A204.1 (cell line): Measurements from ENCODE around the gene ADO.

Experiments
- FAIRE-seq: peaks from 2 replicates; lab custom pipeline; 2012; peaks lifted over from hg19 to GRCh38; lab: Jason Lieb, UNC

Gene ADO

DNA sequence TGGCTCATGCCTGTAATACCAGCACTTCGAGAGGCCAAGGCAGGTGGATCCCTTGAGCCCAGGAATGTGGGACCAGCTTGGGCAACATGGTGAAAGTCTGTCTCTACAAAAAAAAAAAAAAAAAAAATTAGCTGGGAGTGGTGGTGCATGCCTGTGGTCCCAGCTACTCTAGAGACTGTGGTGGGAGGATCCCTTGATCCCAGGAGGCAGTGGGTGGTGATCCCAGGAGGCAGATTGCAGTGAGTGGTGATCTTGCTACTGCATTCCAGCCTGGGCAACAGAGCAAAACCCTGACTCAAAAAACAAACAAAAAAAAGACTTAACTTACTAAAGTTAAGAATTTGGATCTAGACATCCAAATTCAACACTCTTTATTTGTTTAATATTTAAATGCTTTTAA lies 10.2 kb upstream of the ADO start:
- FAIRE-seq = no peak

DNA sequence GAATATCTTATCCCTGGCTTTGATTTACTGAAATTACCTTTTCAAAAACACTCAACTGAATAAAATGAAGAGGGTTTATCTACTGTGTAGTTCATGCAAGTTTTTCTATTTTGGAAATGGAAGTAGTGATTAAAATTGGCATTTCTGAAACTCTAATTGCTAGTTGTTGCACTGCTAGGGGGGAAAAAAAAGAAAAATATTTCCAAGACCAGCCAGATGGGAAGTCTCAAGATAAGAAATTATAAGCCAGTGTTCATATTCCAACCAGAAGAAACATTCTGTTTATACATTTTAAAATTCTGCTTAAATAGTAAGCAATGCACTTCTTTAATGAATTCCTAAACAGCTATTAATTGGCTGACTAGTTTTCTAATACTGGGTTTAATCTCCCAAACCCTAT lies 9.4 kb upstream of the ADO start:
- FAIRE-seq = no peak

DNA sequence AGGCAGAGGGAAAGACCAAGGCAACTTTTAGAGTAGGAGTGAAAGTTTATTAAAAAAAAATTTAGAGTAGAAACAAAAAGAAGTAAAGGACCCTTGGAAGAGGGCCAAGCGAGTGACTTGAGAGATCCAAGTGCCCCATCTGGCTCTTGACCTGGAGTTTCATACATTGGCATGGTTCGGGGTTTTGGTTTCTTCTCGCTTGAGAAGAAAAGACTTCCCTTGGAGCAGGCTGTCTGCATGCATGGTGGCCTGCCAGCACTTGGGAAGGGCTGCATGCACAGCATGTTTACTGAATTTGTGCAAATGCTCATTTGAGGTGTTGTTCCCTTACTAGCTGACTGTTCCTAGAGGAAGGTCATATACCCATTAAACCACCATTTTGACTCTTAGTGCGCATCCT lies 8.8 kb upstream of the ADO start:
- no peak for FAIRE-seq

DNA sequence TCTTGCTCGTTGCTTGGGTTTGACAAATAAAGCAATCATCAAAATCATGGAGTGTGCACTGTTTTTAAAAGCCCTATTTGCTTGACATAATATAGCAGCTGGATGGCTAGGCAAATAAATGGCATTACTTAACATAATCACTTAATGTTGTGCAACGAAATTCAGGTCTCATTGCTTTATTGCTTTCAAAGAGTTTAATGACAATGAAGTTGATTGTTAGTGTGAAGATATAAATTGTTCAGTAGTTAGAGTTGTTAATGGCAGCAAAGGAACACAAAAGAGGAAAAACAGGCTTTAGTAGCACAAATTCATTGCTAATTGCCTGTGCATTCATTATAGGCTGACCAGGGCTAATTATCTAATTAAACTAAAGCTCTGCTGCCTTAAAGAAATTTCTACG lies 7.6 kb upstream of the ADO start:
- no peak for FAIRE-seq

DNA sequence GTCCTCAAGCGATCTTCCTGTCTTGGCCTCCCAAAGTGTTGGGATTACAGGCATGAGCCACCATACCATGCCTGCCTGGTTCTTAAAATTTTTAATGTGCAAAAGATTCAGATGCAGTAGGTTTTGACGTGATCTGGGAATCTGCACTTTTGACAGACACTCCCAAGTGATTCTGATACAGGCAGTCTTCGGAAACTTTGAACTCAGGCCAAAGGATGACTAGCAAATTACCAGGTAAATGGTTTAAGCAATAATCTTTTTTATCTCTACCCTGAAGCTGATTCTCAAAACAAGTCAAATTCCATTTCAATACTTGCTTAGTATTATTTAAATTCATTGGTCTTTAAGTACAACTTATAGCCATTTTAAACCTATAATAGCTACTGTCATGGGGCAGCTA lies 2.6 kb upstream of the ADO start:
- FAIRE-seq = no peak

DNA sequence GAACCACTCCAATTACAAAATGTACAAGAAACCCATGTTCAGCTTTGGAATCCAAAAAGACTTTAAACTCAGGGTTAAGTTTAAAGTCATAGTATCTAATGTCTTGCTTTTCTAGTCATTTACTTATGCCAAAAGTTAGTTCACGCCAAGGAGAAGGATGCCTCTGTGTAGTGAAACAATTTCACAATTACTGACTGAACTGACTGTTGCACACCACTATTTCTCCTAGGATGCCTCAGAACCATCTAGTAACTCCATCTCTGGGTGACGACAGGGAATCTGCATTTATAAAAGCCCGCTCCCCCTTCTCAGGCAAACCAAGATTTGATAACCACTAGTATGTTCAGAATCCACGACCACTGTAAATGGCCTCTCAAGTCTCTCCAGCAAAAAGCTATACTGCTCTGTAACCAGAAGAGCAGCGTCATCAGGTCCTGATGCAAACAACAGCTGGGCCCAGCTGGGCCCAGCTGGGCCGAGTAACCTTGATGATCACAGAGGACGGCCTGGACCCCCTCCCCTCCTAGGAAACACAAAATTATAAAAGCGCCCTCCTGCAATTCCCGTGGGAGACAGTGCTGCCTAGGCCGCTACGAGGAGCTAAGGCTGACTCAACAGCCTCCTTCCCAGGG lies 680 bp upstream of the ADO start:
- no peak for FAIRE-seq

DNA sequence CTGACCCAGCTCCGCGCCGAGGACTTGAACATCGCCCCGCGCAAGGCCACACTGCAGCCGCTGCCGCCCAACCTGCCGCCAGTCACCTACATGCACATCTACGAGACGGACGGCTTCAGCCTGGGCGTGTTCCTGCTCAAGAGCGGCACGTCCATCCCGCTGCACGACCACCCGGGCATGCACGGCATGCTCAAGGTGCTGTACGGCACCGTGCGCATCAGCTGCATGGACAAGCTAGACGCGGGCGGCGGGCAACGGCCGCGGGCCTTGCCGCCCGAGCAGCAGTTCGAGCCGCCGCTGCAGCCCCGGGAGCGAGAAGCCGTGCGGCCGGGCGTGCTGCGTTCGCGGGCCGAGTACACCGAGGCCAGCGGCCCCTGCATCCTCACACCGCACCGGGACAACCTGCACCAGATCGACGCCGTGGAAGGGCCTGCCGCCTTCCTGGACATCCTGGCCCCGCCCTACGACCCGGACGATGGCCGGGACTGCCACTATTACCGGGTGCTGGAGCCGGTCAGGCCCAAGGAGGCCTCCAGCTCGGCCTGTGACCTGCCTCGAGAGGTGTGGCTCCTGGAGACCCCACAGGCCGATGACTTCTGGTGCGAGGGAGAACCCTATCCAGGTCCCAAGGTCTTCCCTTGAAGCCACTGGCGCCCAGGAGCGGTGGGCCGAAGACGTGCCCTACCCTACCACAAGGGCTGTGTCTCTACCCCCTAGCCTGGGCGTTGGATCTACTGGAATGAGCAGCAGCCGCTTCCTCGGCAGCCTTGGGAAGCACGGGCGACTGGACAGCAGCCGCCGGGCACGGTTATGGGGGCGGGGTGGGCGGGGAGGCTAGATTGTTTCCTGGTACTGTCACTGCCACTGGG lies 945 bp downstream of the ADO start:
- no peak for FAIRE-seq

DNA sequence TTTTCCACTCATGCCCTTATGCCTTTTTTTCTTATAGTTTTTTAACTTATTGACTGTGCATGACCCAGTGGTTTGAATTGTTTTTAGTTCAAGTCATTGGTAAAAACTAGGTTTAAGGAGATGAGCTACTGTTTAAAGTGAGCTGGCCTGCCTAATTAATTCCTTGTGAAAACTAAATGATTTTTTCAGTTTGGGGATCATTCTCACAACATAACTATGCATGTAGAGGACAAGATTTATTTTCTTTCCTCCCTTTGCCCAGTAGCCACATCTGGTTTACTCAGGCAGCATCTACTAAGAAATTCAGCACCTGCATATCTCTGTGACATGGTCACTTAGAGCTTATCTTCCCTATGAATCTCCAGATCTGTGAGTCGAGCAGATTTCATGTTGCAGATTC lies 1.7 kb downstream of the ADO start:
- FAIRE-seq = no peak

DNA sequence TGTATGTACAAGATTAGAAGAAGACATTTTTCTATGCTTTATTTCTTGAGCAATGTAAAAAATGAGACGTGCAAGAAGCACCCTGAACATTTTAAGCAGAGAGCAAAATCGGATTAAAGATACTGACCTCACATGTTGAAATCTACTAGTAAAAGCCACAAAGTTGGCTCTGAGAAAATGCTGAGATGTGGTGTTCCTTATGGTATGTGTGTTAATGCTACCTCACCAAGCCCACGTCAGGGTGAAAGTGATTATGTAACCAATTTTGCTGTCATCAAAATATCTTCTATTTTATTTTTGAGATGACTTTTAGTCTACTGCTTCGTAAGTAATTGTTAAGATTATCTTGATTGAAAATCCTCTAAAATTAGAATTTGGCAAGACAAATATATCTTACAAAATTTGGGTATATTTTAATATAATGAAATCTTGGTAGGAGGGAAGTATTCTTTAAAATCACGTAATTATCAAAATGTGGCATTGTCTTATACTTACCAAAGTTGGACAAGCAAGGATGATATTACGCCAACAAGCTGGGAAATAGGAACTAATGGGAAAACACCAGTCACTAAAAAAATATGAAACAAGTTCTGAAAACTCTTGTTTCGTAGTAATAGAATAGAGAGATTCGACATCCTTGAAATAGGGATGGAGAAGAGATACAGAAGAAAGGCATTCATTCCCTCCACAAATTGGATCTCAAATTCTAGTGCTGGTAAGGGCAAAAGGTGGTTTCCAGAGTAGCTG lies 5.8 kb downstream of the ADO start:
- FAIRE-seq = no peak

DNA sequence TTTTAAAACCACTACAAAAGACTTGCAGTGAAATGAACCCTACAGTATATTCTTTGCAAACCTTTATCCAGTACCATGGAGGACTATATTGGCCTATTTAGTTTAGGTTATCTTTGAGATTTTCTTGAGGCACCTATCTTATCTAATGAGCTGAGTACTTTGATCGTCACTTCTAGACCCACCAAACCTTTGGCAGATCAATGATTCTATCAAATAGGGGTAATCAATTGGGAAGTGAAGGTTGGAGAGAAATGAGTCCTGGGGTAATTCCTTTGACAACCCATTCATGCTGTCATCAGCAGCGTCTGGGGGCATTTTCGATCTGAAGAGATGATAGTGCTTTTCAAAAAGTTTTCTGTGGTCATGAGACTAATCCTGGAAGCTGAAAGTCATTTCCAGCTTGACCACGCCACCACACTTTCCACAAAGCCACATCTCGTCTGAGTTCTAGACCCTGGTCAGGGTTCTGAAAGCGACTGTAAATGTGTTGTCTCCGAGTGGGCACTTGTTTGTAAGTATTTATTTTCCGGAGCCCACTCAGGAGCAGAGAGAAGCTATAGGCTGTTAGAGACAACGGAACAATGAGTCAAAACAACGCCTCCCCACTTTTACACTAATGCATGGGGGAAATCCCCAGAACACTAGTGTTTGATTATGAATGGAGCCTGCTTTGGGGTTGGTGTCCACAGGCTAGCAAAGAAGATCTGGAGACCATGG lies 6.8 kb downstream of the ADO start:
- no peak for FAIRE-seq

DNA sequence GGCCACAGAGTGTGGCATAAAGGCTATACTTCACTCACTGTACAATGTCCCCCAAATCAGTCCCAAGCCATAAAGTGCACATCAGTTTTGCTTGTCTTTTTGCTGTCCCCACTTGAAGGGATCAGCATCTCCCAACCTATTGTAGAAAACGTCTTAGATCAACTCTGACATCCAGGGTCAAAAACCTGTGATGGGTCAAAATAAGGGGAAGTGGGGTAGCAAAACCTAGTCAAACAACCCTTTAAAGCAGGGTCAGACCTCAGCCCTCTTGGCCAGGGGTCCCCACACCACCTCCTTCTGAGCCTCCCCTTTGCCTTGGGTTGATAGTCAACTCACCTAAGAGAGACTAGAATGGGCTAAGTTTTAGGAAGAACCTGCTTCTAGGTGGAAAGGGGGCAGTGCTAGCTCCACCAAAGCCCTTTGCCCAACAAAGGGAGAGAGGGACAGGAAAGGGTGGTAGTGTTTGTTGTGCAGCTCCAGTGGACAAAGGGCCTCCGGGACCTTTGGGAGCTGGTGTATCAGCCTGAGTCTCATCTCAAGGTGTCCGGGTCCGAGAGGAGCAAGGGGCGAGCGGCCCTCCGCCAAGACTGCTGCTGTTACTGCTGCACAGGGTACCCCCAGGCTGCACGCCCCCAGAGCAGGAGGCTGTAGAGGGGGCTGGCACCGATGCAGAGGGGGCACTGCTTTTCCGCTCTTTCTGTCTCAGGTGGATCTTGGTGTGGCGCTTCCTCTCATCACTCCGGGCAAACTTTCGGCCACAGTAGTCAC lies 8.3 kb downstream of the ADO start:
- FAIRE-seq = no peak

DNA sequence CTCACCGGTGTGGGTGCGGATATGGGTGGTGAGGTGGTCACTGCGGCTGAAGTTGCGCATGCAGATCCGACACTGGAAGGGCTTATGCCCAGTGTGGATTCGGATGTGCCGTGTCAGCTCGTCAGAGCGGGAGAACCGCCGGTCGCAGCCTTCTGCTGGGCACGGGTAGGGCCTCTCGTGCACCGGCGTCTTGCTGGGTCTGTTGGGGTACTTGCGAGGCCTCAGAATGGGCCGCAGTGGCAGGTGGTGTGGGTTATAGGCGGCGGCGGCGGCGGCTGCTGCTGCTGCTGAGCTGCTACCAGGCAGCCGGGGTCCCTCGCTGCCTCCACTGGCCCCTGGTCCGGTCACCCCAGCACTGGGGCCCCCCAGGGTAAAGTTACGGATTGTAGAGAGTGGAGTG lies 8.9 kb downstream of the ADO start:
- no peak for FAIRE-seq

DNA sequence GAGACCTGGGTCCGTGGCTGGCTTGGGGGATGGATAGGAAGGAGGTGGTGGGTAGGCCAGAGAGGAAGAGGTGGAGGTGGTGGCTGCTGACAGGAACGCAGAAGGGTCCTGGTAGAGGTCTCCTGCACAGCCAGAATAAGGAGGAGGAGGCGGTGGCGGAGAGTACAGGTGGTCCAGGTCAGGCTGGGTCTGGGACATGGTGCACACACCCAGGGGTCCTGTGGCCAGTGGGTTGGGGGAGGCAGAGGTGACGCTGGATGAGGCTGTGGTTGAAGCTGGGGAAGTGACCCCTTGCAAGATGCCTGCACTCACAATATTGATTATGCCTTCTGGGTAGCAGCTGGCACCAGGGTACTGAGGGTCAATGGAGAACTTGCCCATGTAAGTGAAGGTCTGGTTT lies 9.5 kb downstream of the ADO start:
- no peak for FAIRE-seq

DNA sequence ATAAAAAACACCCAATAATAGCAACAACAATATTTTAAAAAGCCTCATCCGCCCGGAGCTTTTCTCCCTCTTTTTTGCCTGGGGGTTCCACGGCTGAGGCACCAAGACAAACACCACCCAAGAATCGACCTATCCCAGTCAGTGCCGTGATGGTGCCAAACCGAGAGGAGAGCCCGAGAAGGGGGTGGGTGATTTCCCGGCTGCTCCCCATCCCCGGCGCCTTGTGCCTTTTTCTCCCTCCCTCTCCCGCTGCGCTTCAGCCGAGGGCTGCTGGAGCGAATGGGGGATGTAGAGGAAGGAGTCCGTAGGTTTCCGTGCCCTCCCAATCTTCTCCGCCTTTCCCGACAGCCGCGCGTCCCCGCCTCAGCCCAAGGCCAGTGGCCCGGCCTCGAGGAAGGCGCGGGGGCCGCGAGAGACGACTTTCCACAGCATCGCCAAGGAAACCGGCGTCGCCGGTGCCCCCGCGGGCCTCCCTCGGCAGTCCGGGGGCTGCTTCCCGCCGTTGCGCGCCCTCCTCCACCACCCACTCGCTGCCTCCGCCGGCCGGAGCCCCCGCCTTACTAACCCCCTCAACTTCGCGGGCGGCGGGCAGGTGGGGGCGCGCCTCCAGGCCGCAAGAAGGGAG lies 10.3 kb downstream of the ADO start:
- no peak for FAIRE-seq

DNA sequence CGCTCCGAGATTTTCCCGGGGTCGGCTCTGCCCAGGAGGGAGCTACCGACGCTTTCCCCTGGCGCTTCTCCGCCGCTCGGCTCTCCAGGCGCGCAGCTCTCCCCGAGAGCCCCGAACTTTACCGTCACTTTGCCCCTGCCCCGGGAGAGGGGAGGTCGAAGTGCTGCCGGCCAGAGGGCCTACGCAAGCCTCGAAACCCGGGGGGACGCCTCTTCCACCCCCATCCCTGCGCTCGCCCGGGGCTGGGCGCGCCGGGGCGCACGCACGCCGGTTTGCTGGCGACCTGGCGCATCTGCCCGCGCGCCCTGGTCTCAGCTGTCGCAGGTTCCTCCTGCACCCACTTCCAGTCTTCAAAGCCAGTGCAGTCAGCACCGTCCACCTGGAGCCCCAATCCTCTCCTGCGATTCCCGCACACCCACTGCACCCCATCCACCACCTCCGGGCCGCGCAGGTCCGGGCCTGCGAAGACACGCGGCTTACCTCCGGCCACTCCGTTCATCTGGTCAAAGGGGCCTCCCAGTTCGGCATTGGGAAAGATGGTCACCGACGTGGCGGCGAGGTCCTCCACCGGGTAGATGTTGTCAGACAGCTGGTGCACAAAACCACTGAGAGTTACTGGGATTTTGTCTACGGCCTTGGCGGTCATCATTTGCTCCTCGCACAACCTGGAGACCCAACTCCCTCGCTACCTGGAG lies 11.0 kb downstream of the ADO start:
- FAIRE-seq = no peak

DNA sequence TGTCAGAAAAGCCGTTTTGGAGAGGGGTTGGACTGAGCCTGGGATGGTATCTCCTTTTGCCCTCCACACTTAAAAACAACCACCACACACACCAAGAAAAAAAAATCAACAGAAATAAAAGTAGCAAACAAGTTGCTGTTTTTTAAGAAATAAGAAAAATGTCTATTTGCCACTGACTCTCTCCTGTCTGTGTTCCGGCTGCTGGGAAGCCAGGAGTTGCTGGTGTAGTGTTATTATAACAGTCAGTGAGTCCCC lies 11.5 kb downstream of the ADO start:
- no peak for FAIRE-seq

DNA sequence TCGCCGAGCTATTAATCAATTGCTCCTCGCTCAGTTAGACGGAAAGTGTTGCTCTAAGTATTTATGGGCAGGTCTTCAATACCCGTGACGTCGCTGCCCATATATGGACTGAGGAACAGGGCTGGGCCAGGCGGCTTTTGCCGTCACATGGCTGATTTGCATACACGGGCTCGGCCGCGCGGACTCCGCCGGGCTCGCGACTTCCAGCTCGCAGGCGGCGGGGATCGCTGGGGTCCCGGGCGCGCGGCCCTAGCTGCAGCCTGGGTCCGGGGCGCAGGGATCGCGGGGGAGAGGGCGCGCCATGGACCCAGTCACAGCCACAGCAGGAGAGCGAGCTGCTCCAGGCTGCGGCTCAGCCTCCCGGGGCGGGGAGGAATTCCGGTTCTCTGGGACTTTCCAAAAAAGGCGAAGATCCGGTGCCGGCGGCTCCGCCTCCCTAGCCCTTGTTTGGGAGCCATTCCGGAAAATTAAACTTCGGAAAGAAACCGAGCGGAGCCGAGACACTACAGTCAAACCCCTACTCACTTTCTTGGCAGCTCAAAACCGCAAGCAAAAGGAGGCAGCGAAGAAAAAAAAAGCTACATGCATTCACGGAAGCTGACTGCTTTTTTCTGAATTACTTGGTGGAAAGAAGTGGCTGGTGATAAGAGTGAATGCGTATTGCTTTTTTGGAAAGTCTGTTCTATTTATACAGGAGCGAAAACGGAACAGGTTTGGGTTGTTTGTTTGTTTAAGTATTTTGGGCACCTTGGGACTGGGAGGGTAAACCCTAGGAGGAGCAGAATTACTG lies 12.0 kb downstream of the ADO start, which contains the start of gene EGR2:
Gene EGR2, minus strand, starts transcription at position 36 of the 790 bp plus-strand sequence. CDS start 337 bp downstream, outside the sequence.
- peak; percentile 91 for FAIRE-seq

DNA sequence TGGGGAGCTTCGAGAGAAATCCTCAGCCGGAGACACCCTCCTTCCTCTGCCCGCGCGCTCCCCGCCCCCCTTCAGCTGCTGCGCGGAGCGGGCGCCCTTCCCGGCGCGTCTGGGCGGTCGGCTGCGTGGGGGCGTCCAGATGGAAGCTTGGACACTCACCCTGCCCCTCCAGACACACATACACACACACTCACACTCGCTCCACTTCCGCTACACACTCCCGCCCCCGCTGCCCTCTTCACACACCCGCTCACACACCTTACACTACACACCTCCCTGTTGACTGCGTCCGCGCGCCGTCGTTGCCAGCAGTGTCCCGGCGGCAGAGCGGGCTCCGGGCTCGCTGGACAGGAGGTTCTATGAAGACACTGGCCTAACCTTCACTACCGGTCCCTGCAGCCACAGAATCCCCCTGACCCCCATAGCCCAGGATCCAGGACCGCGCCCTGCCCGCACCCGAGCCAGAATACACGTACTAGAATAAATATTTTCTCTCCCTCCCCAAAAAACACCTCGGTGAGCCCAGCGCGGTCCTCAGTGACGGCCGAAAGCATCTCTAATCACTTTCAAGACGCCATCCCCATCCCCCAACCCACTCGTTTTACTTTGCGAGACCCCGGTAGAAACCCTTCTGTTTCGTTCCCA lies 12.7 kb downstream of the ADO start:
- no peak for FAIRE-seq

DNA sequence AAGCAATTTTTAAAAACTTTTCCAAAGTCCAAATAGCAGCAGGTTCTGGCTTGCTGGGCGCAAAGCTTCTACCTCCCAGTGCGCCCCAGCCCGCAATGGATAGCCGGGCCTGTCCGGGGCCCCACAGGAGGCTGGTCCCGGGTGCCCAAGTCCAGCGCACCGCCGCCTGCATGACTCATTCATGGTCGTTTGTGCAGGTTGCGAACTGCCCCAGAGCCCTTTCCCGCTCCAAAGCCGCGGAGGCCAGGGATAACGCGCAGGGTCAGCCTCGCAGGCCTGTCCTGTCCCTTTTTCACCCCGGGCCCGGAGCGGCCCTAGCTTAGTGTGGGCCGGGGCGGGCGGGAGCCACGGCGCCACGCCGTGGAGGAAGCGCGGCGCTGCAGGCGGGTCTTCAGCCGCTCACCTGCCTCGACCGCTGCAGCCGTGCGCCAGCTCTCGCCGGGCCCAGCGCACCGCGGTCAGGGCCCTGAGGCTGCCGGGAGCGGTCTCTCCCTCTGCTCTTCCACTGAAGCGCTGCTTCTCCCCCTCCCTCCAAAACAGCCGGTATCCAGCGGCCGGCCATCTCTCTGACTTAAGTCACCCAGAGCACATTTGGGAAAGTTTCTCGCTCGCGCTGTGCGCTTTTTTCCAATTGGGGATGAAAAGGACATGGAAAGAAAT lies 13.4 kb downstream of the ADO start:
- no peak for FAIRE-seq
